B cell (primary cell): ENCODE results near the gene TIMP2. TPM values are rescaled to one million over a fixed set of nuclear protein-coding genes. Genes with fewer than 3 reads are reported as not detected.

Source experiments
- ATAC-seq: fragments of 200-7000 bp; cut with Tn5 transposase; one replicate; pipeline ENCODE4 v1.10.0; 2021; ENCODE audit warnings: low read depth, mild to moderate bottlenecking, moderate number of reproducible peaks, moderate library complexity
- CTCF ChIA-PET: fragments of 350-600 bp; sonication (Branson Sonifier 250); formaldehyde crosslinking; loops from one replicate; lab custom pipeline; 2021; ENCODE audit warnings: antibody characterized with exemption, inconsistent platforms; lab: Charles Lee
- POLR2A ChIA-PET: fragments of 350-600 bp; sonication (Branson Sonifier 250); formaldehyde crosslinking; loops from one replicate; lab custom pipeline; 2021; ENCODE audit warnings: antibody characterized with exemption; lab: Charles Lee
- DNase-seq: peaks from one replicate; pipeline ENCODE4 v3.0.0; 2013
- H2AFZ ChIP-seq: 2 replicates; pipeline ENCODE4 v1.6.1; 2012; ENCODE audit warnings: mild to moderate bottlenecking, low read depth, low read length; ENCODE audit not compliant: insufficient read depth, poor library complexity, severe bottlenecking
- H3K27ac ChIP-seq, 2 donors: 1 replicate in 1 of 2; 2 replicates in 1 of 2; pipeline ENCODE4 v1.5.1; 2012 to 2013; ENCODE audit warnings: low read length in 2 of 2, mild to moderate bottlenecking in 2 of 2, moderate library complexity in 1 of 2
- H3K27me3 ChIP-seq, 4 experiments: fragments of 200-600 bp in 1 of 4; sonication (generic) in 1 of 4; replicated peaks in 1 of 4; 1 replicate in 2 of 4; 2 replicates in 2 of 4; pipeline versions ENCODE4 v1.6.1 to v1.7.0; 2013 to 2016; ENCODE audit warnings: low read length in 3 of 4, mild to moderate bottlenecking in 2 of 4, mixed read lengths in 1 of 4, moderate library complexity in 1 of 4; ENCODE audit not compliant: insufficient read depth in 4 of 4, control insufficient read depth in 3 of 4; ENCODE audit errors: control extremely low read depth in 1 of 4
- H3K36me3 ChIP-seq, 2 experiments: replicated peaks in 1 of 2; 1 replicate in 1 of 2; 2 replicates in 1 of 2; pipeline versions ENCODE4 v1.6.1 to v1.7.1; 2013; ENCODE audit warnings: low read length in 1 of 2; ENCODE audit not compliant: insufficient read depth in 2 of 2, control insufficient read depth in 1 of 2; ENCODE audit errors: control extremely low read depth in 1 of 2, extremely low read depth in 1 of 2
- H3K4me1 ChIP-seq, 2 donors: fragments of 200-600 bp in 1 of 2; sonication (generic) in 1 of 2; 1 replicate in 1 of 2; 2 replicates in 1 of 2; pipeline versions ENCODE4 v1.5.1 to v1.6.1; 2013 to 2017; ENCODE audit warnings: low read length in 2 of 2; ENCODE audit not compliant: control insufficient read depth in 2 of 2, insufficient read depth in 2 of 2
- H3K4me2 ChIP-seq: replicated peaks from 2 replicates; pipeline ENCODE3; 2012; ENCODE audit warnings: mild to moderate bottlenecking, low read depth, low read length; ENCODE audit not compliant: poor library complexity, severe bottlenecking
- H3K4me3 ChIP-seq, 5 experiments: fragments of 200-600 bp in 1 of 5; sonication (generic) in 1 of 5; 1 replicate in 3 of 5; 2 replicates in 2 of 5; pipeline versions ENCODE4 v1.5.1 to v1.7.0; 2011 to 2016; ENCODE audit warnings: low read length in 4 of 5, mild to moderate bottlenecking in 4 of 5, low read depth in 2 of 5, control low read depth in 1 of 5, moderate library complexity in 1 of 5; ENCODE audit not compliant: insufficient read depth in 1 of 5; ENCODE audit errors: control extremely low read depth in 1 of 5, extremely low read depth in 1 of 5
- H3K79me2 ChIP-seq: fragments of 200-600 bp; sonication (generic); one replicate; pipeline ENCODE4 v1.6.0; 2016; ENCODE audit warnings: low read length; ENCODE audit not compliant: control insufficient read depth, insufficient read depth
- H3K9ac ChIP-seq: fragments of 200-600 bp; sonication (generic); 2 replicates; pipeline ENCODE4 v1.6.1; 2017; ENCODE audit warnings: mild to moderate bottlenecking, low read length, moderate library complexity
- H3K9me3 ChIP-seq, 3 donors: one replicate each; pipeline versions ENCODE4 v1.6.1 to v1.7.1; 2013; ENCODE audit warnings: low read length in 2 of 3; ENCODE audit not compliant: control insufficient read depth in 2 of 3, insufficient read depth in 1 of 3; ENCODE audit errors: control extremely low read depth in 1 of 3
- H4K20me1 ChIP-seq: 2 replicates; pipeline ENCODE4 v1.6.0; 2012; ENCODE audit warnings: mild to moderate bottlenecking, low read length; ENCODE audit not compliant: insufficient read depth, control insufficient read depth, poor library complexity, severe bottlenecking
- H3K27ac Mint-ChIP-seq: one replicate; pipeline ENCODE4 v1.8.0; 2021; ENCODE audit warnings: mixed read lengths
- H3K27me3 Mint-ChIP-seq: one replicate; pipeline ENCODE4 v1.8.0; 2021; ENCODE audit warnings: mixed read lengths
- H3K4me1 Mint-ChIP-seq: one replicate; pipeline ENCODE4 v1.8.0; 2021; ENCODE audit warnings: mixed read lengths
- H3K4me3 Mint-ChIP-seq: one replicate; pipeline ENCODE4 v1.8.0; 2021; ENCODE audit warnings: mixed read lengths
- H3K9me3 Mint-ChIP-seq: one replicate; pipeline ENCODE4 v1.8.0; 2022; ENCODE audit warnings: mixed read lengths; ENCODE audit not compliant: insufficient read depth
- CTCF ChIP-seq: fragments of 200-600 bp; IDR thresholded peaks from one replicate; pipeline ENCODE4 v1.8.0; 2022; ENCODE audit warnings: antibody characterized with exemption, mild to moderate bottlenecking
- EZH2 ChIP-seq: IDR thresholded peaks from 2 replicates; pipeline ENCODE4 v1.6.1; 2012; ENCODE audit warnings: borderline replicate concordance, low read depth, mild to moderate bottlenecking, moderate library complexity, low read length; ENCODE audit not compliant: insufficient read depth, poor library complexity, severe bottlenecking
- WGBS: methylation state at CpG from one replicate; pipeline ENCODE4 v1.1.5; 2013; ENCODE audit warnings: missing lambda C conversion rate; ENCODE audit not compliant: insufficient coverage; 5-methylcytosine and 5-hydroxymethylcytosine counted together
- intact Hi-C: fragments of 100-400 bp; cut with micrococcal nuclease; formaldehyde crosslinking; loops from one replicate; pipeline ENCODE4 v1.10.0; 2022
- polyA plus RNA-seq: library from polyadenylated mRNA; depleted of rRNA; stranded (reverse); fragments of >200 nt; gene quantifications from 2 replicates; pipeline ENCODE4 v1.2.3, GENCODE V29; 2012
- total RNA-seq, 2 donors: library from RNA; stranded (reverse); fragments of 120-200 nt in 1 of 2; gene quantifications; 1 replicate in 1 of 2; 2 replicates in 1 of 2; pipeline versions ENCODE4 v1.2.3 to v1.2.4, GENCODE V29; 2013 to 2022

TIMP2 gene
- total and polyA plus RNA-seq, 2 donors (not counting 1 experiment from before 2014, with no cell fraction given) = 4.8 to 10.0 TPM

- no peak overlapping the region for H3K4me3 Mint-ChIP-seq
These were observed 49.0 kb downstream of the TIMP2 start for GRCh38 chr17:78876094-78876597.

More at GRCh38 chr17:78876094-78876597, 49.0 kb downstream of the TIMP2 start:
- TF ChIP-seq CTCF = no peak
- no peak for TF ChIP-seq EZH2
- Mint-ChIP-seq H3K27me3 (peaks cover 15% of the 10 kb centered on the region), H3K9me3 (no peaks in the 10 kb centered on the region), H3K27ac (no peak overlapping the region), H3K4me1 (peaks cover 19% of the 10 kb centered on the region)
- ATAC-seq (no peak), DNase-seq (no peak)
- H3K4me1 ChIP-seq = peaks cover 9 to 16% of the 10 kb centered on the region in 2 donors
- CTCF ChIA-PET = interaction anchor here (2.0 kb wide), 1 partner anchor 10 kb away, joined by 6 read pairs; no protein-coding TSS in a partner anchor
- H3K79me2 ChIP-seq = no peaks in the 10 kb centered on the region
- H3K36me3 ChIP-seq = no peaks in the 10 kb centered on the region
- H3K27me3 ChIP-seq = no peaks in the 10 kb centered on the region
- POLR2A ChIA-PET = no interaction called here
- no peak overlapping the region for H2AFZ ChIP-seq
- H3K4me2 ChIP-seq = no peak overlapping the region
- H3K9me3 ChIP-seq = no peaks in the 10 kb centered on the region
- 57% methylated on average over 6 of the region's 7 CpGs for WGBS
- no peak overlapping the region for H3K27ac ChIP-seq
- no peak overlapping the region for H3K9ac ChIP-seq
- H4K20me1 ChIP-seq = no peaks in the 10 kb centered on the region
- no peak overlapping the region for H3K4me3 ChIP-seq
- intact Hi-C loops = no loop called here
